Spinal cord (tissue), 10 donors: ENCODE results near the gene SBNO1. TPM values are rescaled to one million over a fixed set of nuclear protein-coding genes. Genes with fewer than 3 reads are reported as not detected.
"Not testable (repeated sequence)": the region's sequence is repeated elsewhere in the genome, so short reads cannot be mapped to it uniquely, and the experiment has no call there.

Experiments
- DNase-seq, 6 donors: peaks; one replicate each; pipeline versions ENCODE4 v3.0.0 to v3.0.0-alpha.2; 2013 to 2015; ENCODE audit warnings: low spot score in 6 of 6, low read depth in 4 of 6
- H3K27ac ChIP-seq: one replicate; pipeline ENCODE4 v1.5.1; 2013; ENCODE audit warnings: low read depth, low read length, control low read depth
- H3K27me3 ChIP-seq: one replicate; pipeline ENCODE4 v1.6.1; 2013; ENCODE audit warnings: low read length; ENCODE audit not compliant: control insufficient read depth, insufficient read depth
- H3K36me3 ChIP-seq: one replicate; pipeline ENCODE4 v1.6.1; 2013; ENCODE audit warnings: low read length; ENCODE audit not compliant: control insufficient read depth, insufficient read depth
- H3K4me1 ChIP-seq: one replicate; pipeline ENCODE4 v1.6.1; 2013; ENCODE audit warnings: low read length; ENCODE audit not compliant: control insufficient read depth, insufficient read depth
- H3K4me3 ChIP-seq: one replicate; pipeline ENCODE4 v1.5.1; 2013; ENCODE audit warnings: low read depth, low read length, control low read depth
- H3K9me3 ChIP-seq: one replicate; pipeline ENCODE4 v1.6.1; 2013; ENCODE audit warnings: low read length; ENCODE audit not compliant: control insufficient read depth, insufficient read depth
- WGBS: methylation state at CpG from one replicate; pipeline ENCODE4 v1.1.5; 2013; ENCODE audit warnings: missing lambda C conversion rate; ENCODE audit not compliant: insufficient coverage; 5-methylcytosine and 5-hydroxymethylcytosine counted together
- long read RNA-seq, 4 donors: transcript quantifications; one replicate each; lab custom pipeline, GENCODE V29; 2026
- polyA plus RNA-seq, 2 donors: library from polyadenylated mRNA; unstranded; fragments of 120-200 nt; gene quantifications; one replicate each; pipeline ENCODE4 v1.2.1, GENCODE V29; 2013; ENCODE audit not compliant: insufficient read length in 2 of 2
- total RNA-seq, 2 donors: library from RNA; depleted of rRNA in 1 of 2; stranded (reverse); fragments of 120-200 nt in 1 of 2; fragments of >200 nt in 1 of 2; gene quantifications; one replicate each; pipeline versions ENCODE4 v1.2.3 to v1.2.4, GENCODE V29; 2013 to 2014
- donor health status: healthy.

Gene SBNO1
- total RNA-seq (10 to 100 TPM; 25.3 to 28.0 TPM), polyA plus RNA-seq (10 to 100 TPM; 15.0 to 21.6 TPM)
- long read RNA-seq, donor 1, partial matches to known transcripts = 0 of 5 reads
- long read RNA-seq, donor 1, other reads (novel, unspliced or antisense) = 5 of 5 reads
- long read RNA-seq, donor 2 = 0 reads
- long read RNA-seq, donor 3 = 0 reads
- long read RNA-seq, donor 4 = 0 reads

DNA sequence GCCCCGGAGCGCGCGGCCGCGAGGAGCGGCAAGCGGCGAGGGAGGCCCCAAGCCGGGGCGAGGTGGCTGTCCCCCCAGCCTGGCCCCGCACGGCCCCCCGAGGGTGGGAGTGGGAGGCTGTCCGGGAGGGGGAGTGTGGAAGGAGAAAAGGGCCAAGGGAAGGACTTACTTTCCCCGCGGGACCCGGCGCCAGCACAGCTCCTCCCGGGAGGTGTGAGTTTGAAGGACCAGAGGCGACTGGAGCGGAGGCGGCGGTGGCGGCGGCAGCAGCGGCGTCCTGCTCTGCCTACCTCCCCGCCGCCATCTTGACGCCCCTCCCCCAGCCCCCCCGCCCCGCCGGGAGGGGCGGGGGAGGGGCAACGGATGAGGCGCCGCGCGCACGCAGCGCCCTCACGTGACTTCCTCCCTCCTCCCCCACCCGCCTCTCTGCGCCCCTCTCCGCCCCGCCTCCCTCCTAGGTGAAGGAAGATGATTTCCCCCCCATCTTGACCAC is at the start of gene SBNO1:
Gene SBNO1 (minus strand): TSS at position 316 of the 493 bp plus-strand sequence. CDS start 14,406 bp downstream, outside the sequence.
- H3K9me3 ChIP-seq = no peaks in the 10 kb centered on the region
- peak within 1 kb of the TSS; percentile 69 for H3K4me3 ChIP-seq
- no peaks in the 10 kb centered on the region for H3K27me3 ChIP-seq
- WGBS = 0% methylated on average over 20 of the region's 47 CpGs
- peaks cover 6% of the 10 kb centered on the region for H3K36me3 ChIP-seq
- H3K4me1 ChIP-seq = peaks cover 19% of the 10 kb centered on the region
- peak within 1 kb of the TSS; percentile 98 for H3K27ac ChIP-seq
- DNase-seq = peak; percentile 81 to 97 (median 90)

DNA sequence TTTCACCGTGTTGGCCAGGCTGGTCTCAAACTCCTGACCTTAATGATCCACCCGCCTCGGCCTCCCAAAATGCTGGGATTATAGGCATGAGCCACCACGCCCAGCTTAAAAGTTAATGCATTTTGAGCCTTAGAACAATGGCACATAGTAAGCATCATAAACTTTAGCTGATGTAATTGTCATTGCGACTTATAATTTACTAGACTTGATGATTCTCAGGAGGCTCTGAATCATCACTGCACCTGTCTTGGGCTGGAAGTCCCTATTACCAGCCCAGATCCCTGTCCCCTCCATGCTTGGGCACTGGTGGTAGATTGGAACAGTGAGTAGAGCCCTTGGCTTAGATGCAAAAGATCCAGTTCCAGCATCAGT is 45.4 kb upstream of the SBNO1 start:
- 100% methylated on average over 3 of the region's 5 CpGs for whole genome bisulfite sequencing
- no peak overlapping the region for H3K27ac ChIP-seq
- DNase-seq = no peak

GRCh38 chr12:123409284-123410040 is 44.8 kb upstream of the SBNO1 start:
- H3K27ac ChIP-seq = not testable (repeated sequence)
- WGBS = 90% methylated on average over 9 of the region's 11 CpGs

More for the DNA sequence above, 45.4 kb upstream of the SBNO1 start:
- Histone ChIP-seq H3K36me3 (peaks cover 38% of the 10 kb centered on the region), H3K27me3 (no peaks in the 10 kb centered on the region), H3K9me3 (no peaks in the 10 kb centered on the region), H3K4me1 (no peaks in the 10 kb centered on the region), H3K4me3 (no peak overlapping the region)

DNA sequence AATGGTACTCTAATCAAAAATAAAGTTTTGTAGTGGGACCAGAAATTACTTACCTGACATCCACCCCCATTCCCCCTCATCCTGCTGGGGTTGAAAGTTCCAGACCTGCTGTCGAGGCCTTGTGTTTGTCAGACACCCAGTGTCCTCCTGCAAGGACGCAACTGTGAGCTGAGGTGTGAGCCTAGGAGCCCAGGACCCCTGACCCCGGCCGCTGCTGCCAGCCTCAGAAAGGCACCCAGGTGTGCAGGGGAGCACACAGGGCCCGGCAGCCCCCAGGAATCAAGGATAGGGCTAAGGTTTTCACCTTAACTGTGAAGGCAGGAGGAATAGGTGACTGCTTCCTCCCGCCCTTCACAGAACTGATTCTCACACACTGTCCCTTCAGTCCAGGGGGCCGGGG is 44.0 kb upstream of the SBNO1 start:
- peaks cover 52% of the 10 kb centered on the region for H3K36me3 ChIP-seq
- not testable (repeated sequence) for H3K4me3 ChIP-seq, H3K27ac ChIP-seq, DNase-seq, H3K4me1 ChIP-seq, H3K9me3 ChIP-seq, H3K27me3 ChIP-seq
- WGBS = 100% methylated on average over 3 of the region's 7 CpGs

More at GRCh38 chr12:123409284-123410040, 44.8 kb upstream of the SBNO1 start:
- H3K9me3 ChIP-seq, DNase-seq, H3K27me3 ChIP-seq, H3K4me3 ChIP-seq, H3K4me1 ChIP-seq: not testable (repeated sequence)
- H3K36me3 ChIP-seq = peaks cover 44% of the 10 kb centered on the region

- H3K4me1 ChIP-seq, H3K9me3 ChIP-seq, H3K4me3 ChIP-seq, DNase-seq, H3K27ac ChIP-seq, H3K27me3 ChIP-seq: not testable (repeated sequence)
- WGBS = no CpG with 5 or more reads among the region's 15 CpGs
- peaks cover 58% of the 10 kb centered on the region for H3K36me3 ChIP-seq
These were observed 43.3 kb upstream of the SBNO1 start for GRCh38 chr12:123407934-123408333.

DNA sequence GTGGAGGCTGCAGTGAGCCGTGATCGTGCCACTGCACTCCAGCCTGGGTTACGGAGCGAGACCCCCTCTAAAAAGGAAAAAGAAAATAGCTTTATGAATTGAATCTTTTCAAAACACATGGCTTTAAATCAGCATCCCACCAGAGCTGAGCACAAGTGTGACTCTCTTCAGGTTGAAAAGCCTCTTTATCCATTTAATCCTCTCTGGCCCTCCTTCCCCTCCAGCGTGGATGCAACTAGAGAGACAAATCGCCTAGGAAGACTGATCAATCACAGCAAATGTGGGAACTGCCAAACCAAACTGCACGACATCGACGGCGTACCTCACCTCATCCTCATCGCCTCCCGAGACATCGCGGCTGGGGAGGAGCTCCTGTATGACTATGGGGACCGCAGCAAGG is 42.6 kb upstream of the SBNO1 start:
- peaks cover 64% of the 10 kb centered on the region for H3K36me3 ChIP-seq
- WGBS = no CpG with 5 or more reads among the region's 15 CpGs
- H3K27ac ChIP-seq, H3K9me3 ChIP-seq, H3K4me3 ChIP-seq, H3K4me1 ChIP-seq, H3K27me3 ChIP-seq, DNase-seq: not testable (repeated sequence)

DNA sequence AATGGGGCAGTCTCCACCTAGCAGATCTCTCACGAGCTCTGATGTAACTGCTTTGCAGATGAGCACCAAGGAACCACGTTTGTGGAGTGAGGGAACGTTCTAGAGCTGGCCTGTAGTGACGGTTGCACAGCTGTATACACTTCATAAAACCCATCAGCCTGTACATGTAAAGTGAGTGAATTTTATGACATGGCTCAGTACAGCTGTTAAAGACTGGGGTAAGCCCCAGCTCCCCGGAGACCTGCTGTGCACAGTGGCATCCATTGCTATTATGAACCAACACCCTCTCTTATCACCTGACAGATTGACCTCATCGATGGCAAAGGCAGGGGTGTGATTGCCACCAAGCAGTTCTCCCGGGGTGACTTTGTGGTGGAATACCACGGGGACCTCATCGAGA is 39.9 kb upstream of the SBNO1 start:
- no peaks in the 10 kb centered on the region for H3K9me3 ChIP-seq
- H3K27me3 ChIP-seq = no peaks in the 10 kb centered on the region
- DNase-seq = no peak
- H3K4me1 ChIP-seq = no peaks in the 10 kb centered on the region
- no peak overlapping the region for H3K4me3 ChIP-seq
- peaks cover 67% of the 10 kb centered on the region for H3K36me3 ChIP-seq
- 82% methylated on average over 2 of the region's 9 CpGs for WGBS
- no peak overlapping the region for H3K27ac ChIP-seq

- Histone ChIP-seq H3K4me1 (peaks cover 15% of the 10 kb centered on the region), H3K27me3 (no peaks in the 10 kb centered on the region), H3K4me3 (no peak overlapping the region), H3K36me3 (peaks cover 74% of the 10 kb centered on the region), H3K27ac (no peak overlapping the region), H3K9me3 (no peaks in the 10 kb centered on the region)
- no peak for DNase-seq
- WGBS = 60% methylated on average over 13 of the region's 15 CpGs
These were observed 37.4 kb upstream of the SBNO1 start for GRCh38 chr12:123401753-123402683.

DNA sequence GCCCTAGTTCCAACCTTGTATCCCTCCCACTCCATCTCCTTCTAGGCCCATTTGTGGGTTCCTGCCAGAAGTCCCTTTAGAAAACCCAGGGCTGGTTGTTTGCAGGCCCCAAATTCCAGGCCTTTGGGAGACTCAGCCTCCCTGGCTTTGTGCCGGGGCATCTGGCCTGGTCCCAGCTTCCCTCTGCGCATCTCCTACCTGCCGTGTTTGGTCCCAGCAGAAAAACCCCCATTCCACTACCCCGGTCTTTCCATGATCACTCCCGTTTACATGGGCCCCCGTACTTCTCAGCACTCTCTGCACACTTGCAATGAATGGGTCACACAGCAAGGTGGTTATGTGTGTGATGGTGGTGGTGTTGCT is 34.6 kb upstream of the SBNO1 start:
- H3K4me1 ChIP-seq = peaks cover 17% of the 10 kb centered on the region
- H3K9me3 ChIP-seq = no peaks in the 10 kb centered on the region
- H3K27ac ChIP-seq = no peak overlapping the region
- DNase-seq = no peak
- H3K4me3 ChIP-seq = no peak overlapping the region
- H3K27me3 ChIP-seq = no peaks in the 10 kb centered on the region
- peaks cover 75% of the 10 kb centered on the region for H3K36me3 ChIP-seq
- WGBS = 94% methylated on average over 3 of the region's 6 CpGs
